ENCODE measurements around the gene BMI1. TPM values are rescaled to one million over a fixed set of nuclear protein-coding genes. Genes with fewer than 3 reads are reported as not detected.

Gene BMI1
- total RNA-seq, 1 donor from 2014 or later: 30.8 TPM

- Histone ChIP-seq H3K79me2 (ENCODE audit: insufficient read depth, low read length) (no peaks in the 10 kb centered on the region), H3K4me2 (ENCODE audit: low read length) (no peak overlapping the region), H3K27ac (ENCODE audit: low read depth, low read length) (no peak overlapping the region), H2AFZ (ENCODE audit: low read depth, low read length) (no peak overlapping the region), H3K4me3 (ENCODE audit: insufficient read depth, low read depth, low read length) (no peak overlapping the region), H3K27me3 (ENCODE audit: insufficient read depth, low read length) (no peaks in the 10 kb centered on the region), H3K36me3 (ENCODE audit: insufficient read depth, low read length) (no peaks in the 10 kb centered on the region), H3K9ac (ENCODE audit: low read length) (no peak overlapping the region), H3K9me3 (ENCODE audit: insufficient read depth, low read depth, low read length) (no peaks in the 10 kb centered on the region), H3K4me1 (ENCODE audit: insufficient read depth, low read length) (no peaks in the 10 kb centered on the region), H4K20me1 (ENCODE audit: insufficient read depth, low read length) (no peaks in the 10 kb centered on the region)
- Mint-ChIP-seq H3K4me1 (ENCODE audit: low read depth, unreplicated experiment) (peaks cover 2% of the 10 kb centered on the region), H3K36me3 (ENCODE audit: low read depth, unreplicated experiment) (no peaks in the 10 kb centered on the region), H3K4me3 (ENCODE audit: unreplicated experiment) (no peak overlapping the region), H3K9me3 (ENCODE audit: unreplicated experiment) (no peaks in the 10 kb centered on the region), H3K27ac (ENCODE audit: unreplicated experiment) (no peak overlapping the region), H3K27me3 (ENCODE audit: low read depth, unreplicated experiment) (no peaks in the 10 kb centered on the region)
- DNase-seq (ENCODE audit: low read depth) (no peak), FAIRE-seq (no peak)
- TF ChIP-seq CTCF (IDR thresholded peaks at IDR 0.05; ENCODE audit: insufficient read depth, low read depth, low read length): no peak
- TF ChIP-seq EZH2 (IDR thresholded peaks at IDR 0.05; ENCODE audit: insufficient read depth, low read length): no peak
These were observed 44.9 kb downstream of the BMI1 start for GRCh38 chr10:22365644-22366434.

- no peaks in the 10 kb centered on the region for H3K27me3 Mint-ChIP-seq (ENCODE audit: low read depth, unreplicated experiment)
- H3K36me3 ChIP-seq (ENCODE audit: insufficient read depth, low read length): no peaks in the 10 kb centered on the region
- no peak overlapping the region for H3K4me3 ChIP-seq (ENCODE audit: insufficient read depth, low read depth, low read length)
- H3K4me1 Mint-ChIP-seq (ENCODE audit: low read depth, unreplicated experiment): peaks cover 2% of the 10 kb centered on the region
- no peak overlapping the region for H3K4me2 ChIP-seq (ENCODE audit: low read length)
- H3K36me3 Mint-ChIP-seq (ENCODE audit: low read depth, unreplicated experiment): no peaks in the 10 kb centered on the region
- H3K9me3 ChIP-seq (ENCODE audit: insufficient read depth, low read depth, low read length): no peaks in the 10 kb centered on the region
- no peak overlapping the region for H3K27ac Mint-ChIP-seq (ENCODE audit: unreplicated experiment)
- TF ChIP-seq EZH2 (IDR thresholded peaks at IDR 0.05; ENCODE audit: insufficient read depth, low read length) (no peak), CTCF (IDR thresholded peaks at IDR 0.05; ENCODE audit: insufficient read depth, low read depth, low read length) (no peak)
- H3K9ac ChIP-seq (ENCODE audit: low read length): no peak overlapping the region
- H2AFZ ChIP-seq (ENCODE audit: low read depth, low read length): no peak overlapping the region
- H3K79me2 ChIP-seq (ENCODE audit: insufficient read depth, low read length): no peaks in the 10 kb centered on the region
- DNase-seq (ENCODE audit: low read depth): no peak
- H3K4me1 ChIP-seq (ENCODE audit: insufficient read depth, low read length): no peaks in the 10 kb centered on the region
- H3K27me3 ChIP-seq (ENCODE audit: insufficient read depth, low read length): no peaks in the 10 kb centered on the region
- no peak overlapping the region for H3K27ac ChIP-seq (ENCODE audit: low read depth, low read length)
- H4K20me1 ChIP-seq (ENCODE audit: insufficient read depth, low read length): no peaks in the 10 kb centered on the region
- FAIRE-seq: no peak
- no peak overlapping the region for H3K4me3 Mint-ChIP-seq (ENCODE audit: unreplicated experiment)
- H3K9me3 Mint-ChIP-seq (ENCODE audit: unreplicated experiment): no peaks in the 10 kb centered on the region
These were observed 45.5 kb downstream of the BMI1 start for GRCh38 chr10:22366435-22366703.

- Mint-ChIP-seq H3K27me3 (ENCODE audit: low read depth, unreplicated experiment) (no peaks in the 10 kb centered on the region), H3K36me3 (ENCODE audit: low read depth, unreplicated experiment) (no peaks in the 10 kb centered on the region), H3K9me3 (ENCODE audit: unreplicated experiment) (no peaks in the 10 kb centered on the region), H3K27ac (ENCODE audit: unreplicated experiment) (no peak overlapping the region), H3K4me1 (ENCODE audit: low read depth, unreplicated experiment) (peaks cover 2% of the 10 kb centered on the region), H3K4me3 (ENCODE audit: unreplicated experiment) (no peak overlapping the region)
- Histone ChIP-seq H3K27me3 (ENCODE audit: insufficient read depth, low read length) (no peaks in the 10 kb centered on the region), H2AFZ (ENCODE audit: low read depth, low read length) (no peak overlapping the region), H3K4me1 (ENCODE audit: insufficient read depth, low read length) (no peaks in the 10 kb centered on the region), H4K20me1 (ENCODE audit: insufficient read depth, low read length) (no peaks in the 10 kb centered on the region), H3K9ac (ENCODE audit: low read length) (no peak overlapping the region), H3K4me3 (ENCODE audit: insufficient read depth, low read depth, low read length) (no peak overlapping the region), H3K27ac (ENCODE audit: low read depth, low read length) (no peak overlapping the region), H3K36me3 (ENCODE audit: insufficient read depth, low read length) (no peaks in the 10 kb centered on the region), H3K4me2 (ENCODE audit: low read length) (no peak overlapping the region), H3K79me2 (ENCODE audit: insufficient read depth, low read length) (no peaks in the 10 kb centered on the region), H3K9me3 (ENCODE audit: insufficient read depth, low read depth, low read length) (no peaks in the 10 kb centered on the region)
- DNase-seq (ENCODE audit: low read depth) (no peak), FAIRE-seq (no peak)
- TF ChIP-seq EZH2 (IDR thresholded peaks at IDR 0.05; ENCODE audit: insufficient read depth, low read length) (no peak), CTCF (IDR thresholded peaks at IDR 0.05; ENCODE audit: insufficient read depth, low read depth, low read length) (no peak)
These were observed 45.9 kb downstream of the BMI1 start for GRCh38 chr10:22366771-22367170.
